Lower leg skin (tissue), 4 donors: ENCODE measurements around the gene KHK. TPM values are rescaled to one million over a fixed set of nuclear protein-coding genes. Genes with fewer than 3 reads are reported as not detected.
"Not testable (repeated sequence)": the region's sequence is repeated elsewhere in the genome, so short reads cannot be mapped to it uniquely, and the experiment has no call there.

Source experiments
- DNase-seq, 2 donors: peaks; one replicate each; pipeline ENCODE4 v3.0.0-alpha.2; 2019; ENCODE audit warnings: low spot score in 2 of 2
- H3K4me3 ChIP-seq: fragments of 200-600 bp; sonication (generic); 2 replicates; pipeline ENCODE4 v1.5.1; 2017; ENCODE audit warnings: mild to moderate bottlenecking, low read depth; ENCODE audit not compliant: poor library complexity, severe bottlenecking
- POLR2A ChIP-seq, 2 donors: fragments of 450-650 bp; IDR thresholded peaks; one replicate each; pipeline ENCODE4 v1.6.1; 2016 to 2017; ENCODE audit warnings: antibody characterized with exemption in 2 of 2, mild to moderate bottlenecking in 1 of 2, moderate library complexity in 1 of 2
- WGBS, 2 donors: methylation state at CpG; one replicate each; pipeline ENCODE4 v1.1.5; 2018; 5-methylcytosine and 5-hydroxymethylcytosine counted together
- intact Hi-C: fragments of 100-400 bp; cut with DNase I; formaldehyde crosslinking; loops from one replicate; pipeline ENCODE4 v1.15.0; 2023; ENCODE audit warnings: low total_unique reads
- total RNA-seq, 4 donors: library from RNA; depleted of rRNA; stranded (reverse); fragments of >200 nt; gene quantifications; one replicate each; pipeline ENCODE4 v1.1.0, GENCODE V29; 2016
- TF ChIP-seq, protein P1 (sequence below), 3 donors: fragments of 450-650 bp; IDR thresholded peaks; one replicate each; pipeline ENCODE4 v1.5.1; 2016; ENCODE audit warnings: antibody characterized with exemption in 3 of 3, mild to moderate bottlenecking in 3 of 3, moderate library complexity in 2 of 3

The KHK gene
- total RNA-seq, 4 donors from 2014 or later, result 2.5 to 10.4 (median 3.3) TPM

DNA sequence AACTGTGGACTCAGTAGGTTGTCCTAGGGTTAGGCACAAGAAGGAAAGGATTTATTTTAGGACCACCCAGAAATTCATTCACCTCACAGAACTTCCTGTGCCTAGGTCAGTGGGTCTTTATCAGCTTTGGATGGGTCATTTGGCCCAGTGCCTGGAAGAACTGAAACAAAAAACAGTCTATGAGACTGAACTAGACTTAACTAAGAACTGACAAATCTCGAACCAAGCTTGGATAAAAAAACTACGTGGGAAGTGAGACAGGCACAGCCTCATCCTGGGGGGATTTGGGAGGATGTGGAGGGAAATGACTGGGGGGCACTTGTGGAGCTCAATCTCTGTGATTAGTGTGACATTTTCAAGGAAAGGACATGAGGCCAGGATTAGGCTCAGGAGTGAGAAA is 12.8 kb upstream of the KHK start:
- no peak overlapping the region for H3K4me3 ChIP-seq
- no peak for DNase-seq
- 40 to 57% methylated on average over 2 of the region's 2 CpGs for WGBS, 2 donors
- TF ChIP-seq, protein P1, sequence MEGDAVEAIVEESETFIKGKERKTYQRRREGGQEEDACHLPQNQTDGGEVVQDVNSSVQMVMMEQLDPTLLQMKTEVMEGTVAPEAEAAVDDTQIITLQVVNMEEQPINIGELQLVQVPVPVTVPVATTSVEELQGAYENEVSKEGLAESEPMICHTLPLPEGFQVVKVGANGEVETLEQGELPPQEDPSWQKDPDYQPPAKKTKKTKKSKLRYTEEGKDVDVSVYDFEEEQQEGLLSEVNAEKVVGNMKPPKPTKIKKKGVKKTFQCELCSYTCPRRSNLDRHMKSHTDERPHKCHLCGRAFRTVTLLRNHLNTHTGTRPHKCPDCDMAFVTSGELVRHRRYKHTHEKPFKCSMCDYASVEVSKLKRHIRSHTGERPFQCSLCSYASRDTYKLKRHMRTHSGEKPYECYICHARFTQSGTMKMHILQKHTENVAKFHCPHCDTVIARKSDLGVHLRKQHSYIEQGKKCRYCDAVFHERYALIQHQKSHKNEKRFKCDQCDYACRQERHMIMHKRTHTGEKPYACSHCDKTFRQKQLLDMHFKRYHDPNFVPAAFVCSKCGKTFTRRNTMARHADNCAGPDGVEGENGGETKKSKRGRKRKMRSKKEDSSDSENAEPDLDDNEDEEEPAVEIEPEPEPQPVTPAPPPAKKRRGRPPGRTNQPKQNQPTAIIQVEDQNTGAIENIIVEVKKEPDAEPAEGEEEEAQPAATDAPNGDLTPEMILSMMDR (IDR thresholded peaks at IDR 0.05), result no peak
- no peak for TF ChIP-seq POLR2A (IDR thresholded peaks at IDR 0.05)
- intact Hi-C loops, result no loop called here

- no peak for DNase-seq
- intact Hi-C loops, result loop anchor here (5.0 kb wide), 1 partner anchor 103 kb away; the partner anchor contains the start of gene MAPRE3
- TF ChIP-seq POLR2A (IDR thresholded peaks at IDR 0.05), result no peak
- TF ChIP-seq, protein P1 (IDR thresholded peaks at IDR 0.05), result no peak
- H3K4me3 ChIP-seq, result no peak overlapping the region
- WGBS, 2 donors, result 69 to 72% methylated on average over 4 of the region's 4 CpGs
These were observed 11.6 kb upstream of the KHK start for GRCh38 chr2:27074738-27075565.

GRCh38 chr2:27075566-27075871 is 11.1 kb upstream of the KHK start:
- not testable (repeated sequence) for H3K4me3 ChIP-seq, DNase-seq
- 79 to 89% methylated on average over 6 of the region's 6 CpGs for WGBS, 2 donors
- intact Hi-C loops, result loop anchor here (5.0 kb wide), 1 partner anchor 103 kb away; the partner anchor contains the start of gene MAPRE3

DNA sequence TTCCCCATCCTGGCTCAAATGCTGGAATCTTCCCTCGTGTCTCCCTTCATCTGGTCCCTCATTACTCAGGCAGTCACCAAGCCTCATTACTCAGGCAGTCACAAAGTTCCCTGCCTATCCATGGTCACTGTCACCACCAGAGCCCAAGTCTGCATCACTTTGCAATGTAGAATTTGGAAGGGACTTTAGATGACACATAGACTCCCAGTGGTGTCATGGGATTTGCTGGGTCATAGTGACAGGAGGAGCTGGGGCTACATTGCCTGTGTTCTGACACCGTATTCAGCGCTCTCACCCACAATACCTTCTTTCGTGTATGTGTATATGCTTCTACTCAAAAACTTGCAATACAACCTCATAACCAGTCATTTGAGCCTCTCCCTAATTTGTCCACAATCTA is 10.2 kb upstream of the KHK start:
- intact Hi-C loops, result loop anchor here (5.0 kb wide), 1 partner anchor 104 kb away; the partner anchor contains the start of gene MAPRE3
- no peak for TF ChIP-seq POLR2A (IDR thresholded peaks at IDR 0.05)
- TF ChIP-seq, protein P1 (IDR thresholded peaks at IDR 0.05), result no peak
- H3K4me3 ChIP-seq, result no peak overlapping the region
- WGBS, 2 donors, result 77 to 81% methylated on average over 4 of the region's 4 CpGs
- DNase-seq, result no peak

DNA sequence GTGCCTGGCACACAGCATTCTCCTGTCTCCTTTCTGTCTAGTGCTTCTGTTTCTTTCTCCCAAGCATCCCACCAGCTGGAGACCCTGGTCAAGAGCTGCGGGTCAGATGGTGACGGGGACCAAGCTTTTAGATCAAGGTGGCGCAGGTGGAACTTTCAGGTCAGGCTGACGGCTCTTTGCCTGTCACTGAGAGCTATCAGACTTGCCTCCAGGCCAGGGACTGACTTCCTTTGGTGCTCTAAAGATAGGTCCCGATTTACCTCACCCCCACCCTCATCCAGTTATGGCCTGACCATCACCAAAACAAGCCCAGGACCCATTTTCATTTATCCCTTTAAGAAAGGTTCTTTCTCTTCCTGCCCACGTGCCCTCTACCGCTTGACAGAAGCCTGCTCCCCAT is 9.3 kb upstream of the KHK start:
- no peak overlapping the region for H3K4me3 ChIP-seq
- no peak for DNase-seq
- 71 to 79% methylated on average over 7 of the region's 7 CpGs for WGBS, 2 donors
- intact Hi-C loops, result loop anchor here (5.0 kb wide), 1 partner anchor 105 kb away; the partner anchor contains the start of gene MAPRE3
- TF ChIP-seq, protein P1 (IDR thresholded peaks at IDR 0.05), result no peak
- TF ChIP-seq POLR2A (IDR thresholded peaks at IDR 0.05), result no peak

DNA sequence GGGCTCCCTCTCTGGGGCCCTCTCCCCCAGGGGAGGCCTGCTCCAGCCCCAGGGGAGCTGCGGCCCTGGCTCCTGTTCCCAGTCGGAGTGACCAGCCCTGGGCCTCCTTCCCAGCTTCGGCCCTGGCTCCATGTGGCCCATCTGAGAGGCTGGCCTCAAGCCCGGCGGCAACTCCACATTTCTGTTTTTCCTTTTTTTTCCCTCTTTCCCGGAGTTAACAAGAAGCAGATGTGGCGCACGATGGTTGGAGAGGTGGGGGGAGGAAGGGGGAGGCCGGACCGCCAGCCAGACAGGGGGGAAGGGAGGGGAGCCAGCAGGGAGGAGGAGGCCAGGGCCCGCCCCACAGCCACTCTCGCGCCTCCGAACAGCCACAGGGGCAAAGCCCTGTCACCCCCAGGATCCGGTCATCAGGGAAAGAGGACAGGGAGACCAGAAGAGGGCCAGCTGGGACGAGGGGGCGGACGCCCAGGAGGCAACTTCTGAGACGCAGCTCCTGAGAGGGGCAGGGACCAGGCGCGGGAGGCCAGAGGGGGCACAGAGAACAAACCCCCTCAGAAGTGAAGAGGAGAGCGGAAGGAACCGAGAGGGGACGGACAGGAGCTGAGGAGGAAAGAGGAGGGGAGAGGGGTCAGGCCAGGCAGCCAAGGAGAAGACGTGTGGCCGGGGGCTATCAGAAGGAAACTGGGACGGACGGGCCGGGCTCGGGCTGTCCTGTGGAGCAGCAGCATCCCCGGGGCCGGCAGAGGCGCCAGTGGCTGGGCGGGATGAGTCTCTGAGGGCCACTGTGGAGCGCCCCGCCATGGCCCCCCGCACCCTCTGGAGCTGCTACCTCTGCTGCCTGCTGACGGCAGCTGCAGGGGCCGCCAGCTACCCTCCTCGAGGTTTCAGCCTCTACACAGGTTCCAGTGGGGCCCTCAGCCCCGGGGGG is 8.0 kb upstream of the KHK start, which contains the start of gene EMILIN1:
Gene EMILIN1, plus strand, starts transcription at position 349 of the 928 bp plus-strand sequence. Its CDS starts 451 bp downstream, at position 800.
- no peak for TF ChIP-seq POLR2A (IDR thresholded peaks at IDR 0.05)
- TF ChIP-seq, protein P1 (IDR thresholded peaks at IDR 0.05), result no peak
- peak; percentile 80 to 97 for DNase-seq
- WGBS, 2 donors, result 43 to 46% methylated on average over 32 to 41 of the region's 41 CpGs
- peak within 1 kb of the TSS; percentile 10 for H3K4me3 ChIP-seq
- intact Hi-C loops, result loop anchor here (5.0 kb wide), 1 partner anchor 106 kb away; the partner anchor contains the start of gene MAPRE3
